ENCODE data around the gene KCNIP3.
A peak's percentile ranks its signal among the peaks of the same experiment; 100 is the strongest.

Gene KCNIP3

GRCh38 chr2:95275151-95275515 lies 22.0 kb upstream of the KCNIP3 start:
- DNase-seq = no peak

GRCh38 chr2:95275601-95276243 lies 21.4 kb upstream of the KCNIP3 start:
- no peak for DNase-seq

- DNase-seq = no peak
These were observed 20.8 kb upstream of the KCNIP3 start for GRCh38 chr2:95276244-95276887.

GRCh38 chr2:95276888-95277245 lies 20.3 kb upstream of the KCNIP3 start:
- DNase-seq = no peak

DNA sequence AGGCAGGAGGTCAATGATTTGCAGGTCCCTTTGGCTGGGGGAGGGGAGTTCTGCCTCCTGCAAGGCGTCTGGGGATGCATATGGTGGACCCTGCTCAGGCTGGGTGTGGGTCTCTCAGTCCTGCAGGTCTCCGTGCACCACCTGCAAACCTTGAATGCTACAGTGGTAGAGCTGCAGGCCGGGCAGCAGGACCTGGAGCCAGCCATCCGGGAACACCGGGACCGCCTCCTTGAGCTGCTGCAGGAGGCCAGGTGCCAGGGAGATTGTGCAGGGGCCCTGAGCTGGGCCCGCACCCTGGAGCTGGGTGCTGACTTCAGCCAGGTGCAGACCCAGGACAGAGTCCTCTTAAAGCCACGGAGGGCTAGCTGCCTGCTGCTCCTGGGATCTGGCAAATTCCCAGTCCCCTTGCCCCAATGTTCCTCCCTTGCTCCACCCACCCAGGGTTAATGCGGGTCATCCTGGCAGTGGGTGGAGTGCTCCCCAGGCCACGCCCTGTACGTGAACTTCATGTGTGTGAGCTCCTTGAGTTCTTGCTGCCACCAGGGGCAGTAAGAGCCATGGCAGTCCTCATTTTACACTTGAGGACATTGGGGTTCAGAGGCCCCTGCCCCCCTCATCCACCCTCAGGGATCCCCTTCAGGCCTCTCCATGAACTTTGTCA lies 19.8 kb upstream of the KCNIP3 start:
- DNase-seq = peak; percentile 36

DNA sequence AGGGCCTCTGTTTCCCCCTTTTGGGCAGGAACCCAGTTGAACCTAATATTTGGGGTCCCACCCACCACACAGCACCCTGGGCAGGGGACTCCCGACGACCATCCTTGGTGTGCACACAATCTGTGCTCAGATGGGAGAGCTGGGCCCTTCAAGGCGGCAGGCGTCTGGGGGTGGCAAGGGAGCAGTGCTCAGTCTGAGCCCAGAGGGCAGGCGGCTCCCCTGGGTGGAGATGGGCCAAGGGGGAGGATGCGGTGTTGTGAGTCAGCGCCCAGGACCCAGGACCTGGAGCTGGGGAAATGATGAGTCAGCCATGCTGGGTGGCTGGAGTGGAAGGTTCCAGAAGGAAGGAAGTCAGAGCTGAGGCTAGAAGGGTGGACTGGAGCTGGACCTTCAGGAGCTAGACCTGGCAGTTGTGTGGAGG lies 19.1 kb upstream of the KCNIP3 start:
- no peak for DNase-seq

DNA sequence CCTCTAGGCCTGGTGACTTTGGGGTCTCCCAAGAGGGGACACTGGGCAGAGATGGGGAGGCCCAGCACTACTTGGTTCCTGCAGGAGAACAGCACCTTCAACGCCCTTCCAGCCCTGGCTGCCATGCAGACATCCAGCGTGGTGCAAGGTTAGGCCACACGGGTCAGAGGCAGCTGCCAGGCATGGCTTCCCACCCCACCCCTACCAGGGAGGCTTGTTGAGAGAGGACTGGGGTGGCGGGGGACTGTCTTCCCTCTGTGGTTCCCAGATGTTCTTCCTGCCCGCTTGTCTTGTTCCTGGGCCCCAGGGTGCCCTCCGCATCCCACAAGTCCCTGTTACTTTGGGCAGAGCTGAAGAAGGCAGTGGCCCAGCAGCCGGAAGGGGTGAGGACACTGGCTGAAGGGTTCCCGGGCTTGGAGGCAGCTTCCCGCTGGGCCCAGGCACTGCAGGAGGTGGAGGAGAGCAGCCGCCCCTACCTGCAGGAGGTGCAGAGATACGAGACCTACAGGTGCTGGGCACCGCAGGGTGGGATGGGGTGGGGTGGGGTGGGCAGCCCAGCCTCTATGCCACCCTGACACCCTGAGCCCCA lies 18.4 kb upstream of the KCNIP3 start:
- no peak for DNase-seq

- no peak for DNase-seq
These were observed 17.6 kb upstream of the KCNIP3 start for GRCh38 chr2:95279435-95280035.

GRCh38 chr2:95281071-95281470 lies 16.1 kb upstream of the KCNIP3 start:
- DNase-seq = no peak

GRCh38 chr2:95281786-95282185 lies 15.4 kb upstream of the KCNIP3 start:
- no peak for DNase-seq

DNA sequence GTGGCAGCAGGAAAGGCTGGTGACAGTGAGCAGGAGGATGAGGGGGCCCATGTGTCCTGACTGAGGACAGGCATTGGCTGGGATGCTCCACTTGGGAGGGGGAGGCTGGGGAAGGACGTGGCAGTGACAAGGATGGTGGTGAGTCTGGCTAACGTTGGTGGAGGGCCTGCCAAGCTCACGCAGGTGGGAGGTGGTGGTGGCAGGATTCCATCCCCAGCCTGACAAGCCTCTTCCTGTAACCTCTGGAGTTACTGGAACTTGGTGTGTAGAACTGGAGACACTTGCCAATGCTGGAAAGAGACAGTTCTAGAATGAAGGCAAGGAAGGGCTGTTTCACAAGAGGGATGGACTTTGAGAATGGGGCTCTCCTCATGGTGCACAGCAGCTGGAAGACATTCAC lies 14.7 kb upstream of the KCNIP3 start:
- DNase-seq = no peak

- no peak for DNase-seq
These were observed 13.6 kb upstream of the KCNIP3 start for GRCh38 chr2:95283562-95283961.

GRCh38 chr2:95284886-95285541 lies 12.1 kb upstream of the KCNIP3 start:
- DNase-seq = no peak

DNA sequence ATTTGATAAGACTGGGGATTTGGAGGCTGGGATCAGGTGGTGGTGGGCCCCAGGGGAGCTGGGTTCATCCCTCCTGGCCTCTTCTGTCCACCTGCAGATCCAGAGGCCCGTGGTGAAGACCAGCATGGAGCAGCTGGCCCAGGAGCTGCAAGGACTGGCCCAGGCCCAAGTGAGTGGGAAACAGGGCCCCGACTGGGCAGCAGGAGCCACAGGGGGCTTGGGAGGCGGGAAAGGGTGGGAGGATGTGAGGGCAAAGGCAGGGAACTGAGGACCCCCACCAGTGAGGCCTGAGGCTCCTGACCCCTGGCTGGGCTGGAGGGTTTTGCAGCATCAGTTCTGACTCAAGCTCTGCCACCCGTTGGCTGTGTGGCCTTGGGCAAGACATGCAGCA lies 11.6 kb upstream of the KCNIP3 start:
- no peak for DNase-seq

GRCh38 chr2:95287336-95287735 lies 9.8 kb upstream of the KCNIP3 start:
- DNase-seq = no peak

- no peak for DNase-seq
These were observed 9.3 kb upstream of the KCNIP3 start for GRCh38 chr2:95287806-95288205.

DNA sequence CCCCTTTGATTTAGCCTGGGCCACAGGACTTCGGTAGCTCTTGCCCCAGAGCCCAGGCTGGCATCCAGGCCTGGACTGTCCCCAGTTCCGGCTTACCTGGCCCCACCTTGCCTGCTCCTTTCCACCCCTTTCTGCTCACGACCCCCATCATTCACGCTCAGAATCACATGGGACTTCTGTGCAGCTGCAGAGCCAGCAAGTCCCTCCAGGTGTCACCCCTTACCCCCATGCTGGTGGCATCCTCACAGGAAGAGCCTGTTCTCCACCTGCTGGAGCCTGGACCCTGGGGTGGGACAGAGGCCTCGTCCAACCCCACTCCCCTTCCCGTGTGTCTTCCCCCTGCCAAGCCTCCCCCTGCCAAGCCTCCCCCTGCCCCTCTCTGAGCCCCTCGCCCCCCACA lies 7.9 kb upstream of the KCNIP3 start:
- no peak for DNase-seq

GRCh38 chr2:95291222-95291621 lies 5.9 kb upstream of the KCNIP3 start:
- no peak for DNase-seq

- DNase-seq = no peak
These were observed 4.4 kb upstream of the KCNIP3 start for GRCh38 chr2:95292623-95293260.

DNA sequence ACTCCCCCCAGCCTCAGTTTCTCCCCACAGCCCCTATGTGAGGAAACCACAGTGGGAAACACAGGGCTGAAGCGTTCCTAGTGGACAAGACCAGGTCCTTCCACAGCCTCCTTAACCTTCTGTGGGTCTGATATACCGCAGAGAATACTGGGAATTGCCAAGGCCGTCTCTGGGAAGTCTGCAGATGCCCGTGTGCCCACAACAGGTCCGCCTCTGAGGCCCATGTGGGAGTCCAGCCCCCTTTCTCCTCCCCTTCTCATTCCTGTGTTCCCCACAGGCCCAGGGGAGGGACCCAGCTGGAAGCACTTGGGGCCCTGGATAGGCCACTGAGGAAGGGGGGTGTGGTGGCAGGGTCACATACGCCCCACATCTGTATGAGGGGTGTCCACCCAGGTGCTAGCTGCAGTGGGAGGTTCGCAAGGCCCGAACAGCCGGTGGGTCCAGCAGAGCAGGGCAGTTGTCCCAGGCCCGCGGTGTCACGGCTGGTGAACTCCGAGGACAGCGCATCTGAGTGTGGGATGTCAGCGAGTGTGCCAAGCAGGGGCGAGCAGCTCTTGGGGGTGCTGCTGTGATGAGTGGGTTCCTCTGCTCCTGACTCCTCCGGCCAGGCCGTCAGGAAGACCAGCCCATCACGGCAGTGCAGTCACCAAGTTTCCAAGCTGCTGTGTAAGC lies 2.4 kb upstream of the KCNIP3 start:
- DNase-seq = no peak

DNA sequence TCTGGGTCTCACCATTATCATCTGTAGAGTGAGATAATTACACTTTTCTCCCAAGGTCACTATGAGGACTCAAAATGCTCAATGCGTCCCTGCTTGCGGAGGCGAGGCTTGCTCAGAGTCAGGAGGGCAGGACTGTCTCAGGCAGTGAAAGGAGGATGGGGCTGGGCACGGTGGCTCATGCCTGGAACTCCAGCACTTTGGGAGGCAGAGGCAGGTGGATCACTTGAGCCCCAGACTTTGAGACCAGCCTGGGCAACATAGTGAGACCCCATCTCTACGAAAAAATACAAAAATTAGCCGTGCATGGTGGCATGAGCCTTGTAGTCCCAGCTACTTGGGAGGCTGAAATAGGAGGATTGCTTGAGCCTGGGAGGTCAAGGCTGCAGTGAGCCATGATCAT lies 1.8 kb upstream of the KCNIP3 start:
- DNase-seq = no peak

DNA sequence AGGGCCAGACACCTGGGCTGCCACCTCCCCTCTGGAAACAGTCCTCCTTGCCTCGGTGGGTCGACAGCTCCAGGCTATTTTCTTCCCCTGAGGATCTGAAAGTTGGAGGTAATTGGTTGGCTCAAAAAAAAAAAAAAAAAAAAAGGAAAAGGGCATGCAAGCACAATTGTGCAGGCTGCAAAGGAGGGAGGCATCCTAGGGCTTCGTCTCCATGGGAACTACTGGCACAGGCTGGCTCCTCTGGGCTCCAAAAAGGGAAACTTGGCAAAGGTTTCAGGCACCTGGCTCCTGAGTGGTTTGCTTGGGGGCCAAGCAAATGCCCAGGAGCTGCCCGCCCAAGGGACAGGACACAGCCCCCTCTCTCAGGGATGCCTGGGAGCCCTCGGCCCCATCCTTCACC lies 1.1 kb upstream of the KCNIP3 start:
- DNase-seq = no peak
